Endothelial cell of umbilical vein (primary cell): Measurements from ENCODE around the gene SCN11A. TPM values are rescaled to one million over a fixed set of nuclear protein-coding genes. Genes with fewer than 3 reads are reported as not detected.

Experiments used
- BruUV-seq: library from RNA; stranded (reverse); fragments of 400-500 nt; replicated peaks from 2 replicates; lab custom pipeline; 2021; lab: Mats Ljungman, UMichigan
- CTCF ChIA-PET: fragments of 300-600, 350-600 bp; sonication (Branson Sonifier 250); formaldehyde crosslinking; loops from one replicate; lab custom pipeline; 2021; ENCODE audit warnings: antibody characterized with exemption, inconsistent platforms; lab: Charles Lee
- POLR2A ChIA-PET: fragments of 300-600, 350-600 bp; sonication (Branson Sonifier 250); formaldehyde crosslinking; loops from one replicate; lab custom pipeline; 2021; ENCODE audit warnings: antibody characterized with exemption, inconsistent platforms; lab: Charles Lee
- DNase-seq: peaks from one replicate; pipeline ENCODE4 v3.0.0-alpha.2; 2011; ENCODE audit warnings: low read depth, low spot score
- FAIRE-seq: peaks from 2 replicates; lab custom pipeline; 2011; peaks lifted over from hg19 to GRCh38; lab: Jason Lieb, UNC
- H2AFZ ChIP-seq: 2 replicates; pipeline ENCODE4 v1.6.0; 2012; ENCODE audit warnings: low read depth, low read length, control low read depth, inconsistent platforms
- H3K27ac ChIP-seq: 2 replicates; pipeline ENCODE4 v1.5.1; 2011; ENCODE audit warnings: low read depth, mild to moderate bottlenecking, control low read depth, low read length, moderate library complexity; ENCODE audit not compliant: insufficient read depth
- H3K27me3 ChIP-seq, 2 experiments: 2 replicates each; pipeline versions ENCODE4 v1.6.0 to v1.6.1; 2011; ENCODE audit warnings: low read length in 2 of 2, mixed read lengths in 1 of 2; ENCODE audit not compliant: control insufficient read depth in 2 of 2, insufficient read depth in 2 of 2
- H3K36me3 ChIP-seq, 2 experiments: 2 replicates in 1 of 2; 3 replicates in 1 of 2; pipeline ENCODE4 v1.5.1; 2011; ENCODE audit warnings: low read length in 2 of 2, mild to moderate bottlenecking in 1 of 2, moderate library complexity in 1 of 2; ENCODE audit not compliant: control insufficient read depth in 2 of 2, insufficient read depth in 2 of 2; ENCODE audit errors: extremely low read depth in 1 of 2
- H3K4me1 ChIP-seq: 3 replicates; pipeline ENCODE4 v1.5.1; 2011; ENCODE audit warnings: mild to moderate bottlenecking, low read length; ENCODE audit not compliant: control insufficient read depth, insufficient read depth; ENCODE audit errors: extremely low read depth
- H3K4me2 ChIP-seq: 2 replicates; pipeline ENCODE4 v1.6.1; 2011; ENCODE audit warnings: low read length, control low read depth, mixed read lengths; ENCODE audit not compliant: insufficient read depth
- H3K4me3 ChIP-seq, 3 experiments: fragments of 200-600 bp in 1 of 3; sonication (generic), shearing (Covaris generic) in 1 of 3; replicated peaks in 1 of 3; 2 replicates each; pipeline ENCODE4 v1.5.1; 2011 to 2016; ENCODE audit warnings: control low read depth in 3 of 3, low read length in 3 of 3, mild to moderate bottlenecking in 2 of 3, inconsistent platforms in 1 of 3, low read depth in 1 of 3, moderate library complexity in 1 of 3; ENCODE audit not compliant: insufficient read depth in 1 of 3
- H3K79me2 ChIP-seq: 2 replicates; pipeline ENCODE4 v1.6.0; 2012; ENCODE audit warnings: low read length, inconsistent platforms; ENCODE audit not compliant: control insufficient read depth, insufficient read depth
- H3K9ac ChIP-seq: replicated peaks from 2 replicates; pipeline ENCODE3; 2011; ENCODE audit warnings: low read length, control low read depth; ENCODE audit not compliant: insufficient read depth; ENCODE audit errors: extremely low read depth
- H3K9me1 ChIP-seq: replicated peaks from 3 replicates; pipeline ENCODE4 v1.6.0; 2011; ENCODE audit warnings: mild to moderate bottlenecking, low read length; ENCODE audit not compliant: control insufficient read depth, insufficient read depth; ENCODE audit errors: extremely low read depth
- H3K9me3 ChIP-seq: replicated peaks from 2 replicates; pipeline ENCODE4 v1.5.1; 2012; ENCODE audit warnings: low read length, inconsistent platforms; ENCODE audit not compliant: control insufficient read depth, insufficient read depth
- H4K20me1 ChIP-seq: replicated peaks from 2 replicates; pipeline ENCODE3; 2011; ENCODE audit warnings: mild to moderate bottlenecking, low read length; ENCODE audit not compliant: control insufficient read depth, insufficient read depth; ENCODE audit errors: extremely low read depth
- CTCF ChIP-seq, 2 donors: IDR thresholded peaks; 1 replicate in 1 of 2; 2 replicates in 1 of 2; pipeline ENCODE4 v1.5.1; 2011; ENCODE audit warnings: low read length in 2 of 2, mild to moderate bottlenecking in 2 of 2, moderate library complexity in 2 of 2, control low read depth in 1 of 2, inconsistent platforms in 1 of 2, low read depth in 1 of 2; ENCODE audit not compliant: insufficient read depth in 1 of 2; ENCODE audit errors: extremely low read depth in 1 of 2
- EZH2 ChIP-seq: IDR thresholded peaks from 2 replicates; pipeline ENCODE4 v1.6.1; 2012; ENCODE audit warnings: borderline replicate concordance, low read depth, mild to moderate bottlenecking, moderate library complexity, low read length, inconsistent platforms; ENCODE audit not compliant: severe bottlenecking
- FOS ChIP-seq: IDR thresholded peaks from 2 replicates; pipeline ENCODE4 v1.6.1; 2011; ENCODE audit warnings: mild to moderate bottlenecking, low read length, moderate library complexity, borderline replicate concordance; ENCODE audit not compliant: insufficient read depth
- GATA2 ChIP-seq: IDR thresholded peaks from 2 replicates; pipeline ENCODE4 v1.7.0; 2011; ENCODE audit warnings: low read depth, mild to moderate bottlenecking, moderate library complexity, mixed read lengths, low read length; ENCODE audit not compliant: insufficient read length, insufficient read depth
- JUN ChIP-seq: IDR thresholded peaks from 2 replicates; pipeline ENCODE4 v1.6.1; 2011; ENCODE audit warnings: borderline replicate concordance, low read depth; ENCODE audit not compliant: insufficient read length, insufficient read depth
- MAX ChIP-seq: IDR thresholded peaks from 2 replicates; pipeline ENCODE4 v1.6.1; 2011; ENCODE audit not compliant: insufficient read depth, insufficient read length
- MYC ChIP-seq: IDR thresholded peaks from one replicate; pipeline ENCODE4 v1.6.1; 2011; ENCODE audit warnings: mild to moderate bottlenecking, low read depth, low read length
- POLR2A ChIP-seq: IDR thresholded peaks from 2 replicates; pipeline ENCODE4 v1.6.1; 2012; ENCODE audit warnings: low read depth, mild to moderate bottlenecking, control low read depth, low read length
- POLR2AphosphoS5 ChIP-seq: IDR thresholded peaks from 2 replicates; pipeline ENCODE4 v1.6.1; 2012; ENCODE audit warnings: low read depth, mild to moderate bottlenecking, control low read depth, low read length, moderate library complexity; ENCODE audit not compliant: insufficient read depth
- dilution Hi-C: fragments of 300-500 bp; cut with MboI; formaldehyde crosslinking; loops from one replicate; pipeline ENCODE4 v1.15.0; 2019; ENCODE audit warnings: low sequenced_read_pairs; ENCODE audit not compliant: extremely low pct_ligation_motif_present
- intact Hi-C: fragments of 100-400 bp; cut with micrococcal nuclease; formaldehyde crosslinking; loops from one replicate; pipeline ENCODE4 v1.10.0; 2022
- polyA plus RNA-seq, 4 experiments: library from polyadenylated mRNA; depleted of rRNA in 3 of 4; stranded (reverse) in 3 of 4; unstranded in 1 of 4; fragments of >200 nt; gene quantifications; 2 replicates each; pipeline versions ENCODE4 v1.2.1 to v1.2.3, GENCODE V29; 2011 to 2012; ENCODE audit warnings: missing spikeins in 1 of 4
- total RNA-seq: library from RNA; stranded (reverse); gene quantifications from 2 replicates; pipeline ENCODE4 v1.2.3, GENCODE V29; 2021

The SCN11A gene
- total and polyA plus RNA-seq, 2 donors (not counting 3 experiments of a cell fraction or from before 2014, with no cell fraction given) = 0.06 to 0.07 TPM

- Histone ChIP-seq H3K9me3 (no peaks in the 10 kb centered on the region), H3K4me3 (no peak overlapping the region), H4K20me1 (no peaks in the 10 kb centered on the region), H3K36me3 (peaks cover 3 to 9% of the 10 kb centered on the region in 2 experiments), H3K9me1 (peaks cover 3% of the 10 kb centered on the region), H3K27me3 (no peaks in the 10 kb centered on the region), H3K4me2 (no peak overlapping the region), H3K79me2 (no peaks in the 10 kb centered on the region), H2AFZ (no peak overlapping the region), H3K9ac (no peak overlapping the region), H3K4me1 (no peaks in the 10 kb centered on the region), H3K27ac (no peak overlapping the region)
- TF ChIP-seq MAX = no peak
- no peak for TF ChIP-seq JUN
- TF ChIP-seq POLR2A = no peak
- no peak for TF ChIP-seq GATA2
- no peak for TF ChIP-seq CTCF (IDR thresholded peaks at IDR 0.05; ENCODE audit: extremely low read depth in 1 of 2, insufficient read depth in 1 of 2, low read depth in 1 of 2, low read length in 2 of 2)
- no peak for TF ChIP-seq MYC
- no peak for TF ChIP-seq EZH2
- no peak for TF ChIP-seq FOS
- no peak for TF ChIP-seq POLR2AphosphoS5
- POLR2A ChIA-PET = no interaction called here
- dilution Hi-C loops (no loop called here), intact Hi-C loops (no loop called here)
- BruUV-seq = no TSS peak
- CTCF ChIA-PET = interaction anchor here (1.3 kb wide), 1 partner anchor 220 kb away, joined by 5 read pairs; no protein-coding TSS in a partner anchor
- FAIRE-seq (no peak), DNase-seq (no peak)
Measured at GRCh38 chr3:39068556-39068955, 16.8 kb upstream of the SCN11A start.
